ENCODE measurements around the gene TSSK2.

The TSSK2 gene

DNA sequence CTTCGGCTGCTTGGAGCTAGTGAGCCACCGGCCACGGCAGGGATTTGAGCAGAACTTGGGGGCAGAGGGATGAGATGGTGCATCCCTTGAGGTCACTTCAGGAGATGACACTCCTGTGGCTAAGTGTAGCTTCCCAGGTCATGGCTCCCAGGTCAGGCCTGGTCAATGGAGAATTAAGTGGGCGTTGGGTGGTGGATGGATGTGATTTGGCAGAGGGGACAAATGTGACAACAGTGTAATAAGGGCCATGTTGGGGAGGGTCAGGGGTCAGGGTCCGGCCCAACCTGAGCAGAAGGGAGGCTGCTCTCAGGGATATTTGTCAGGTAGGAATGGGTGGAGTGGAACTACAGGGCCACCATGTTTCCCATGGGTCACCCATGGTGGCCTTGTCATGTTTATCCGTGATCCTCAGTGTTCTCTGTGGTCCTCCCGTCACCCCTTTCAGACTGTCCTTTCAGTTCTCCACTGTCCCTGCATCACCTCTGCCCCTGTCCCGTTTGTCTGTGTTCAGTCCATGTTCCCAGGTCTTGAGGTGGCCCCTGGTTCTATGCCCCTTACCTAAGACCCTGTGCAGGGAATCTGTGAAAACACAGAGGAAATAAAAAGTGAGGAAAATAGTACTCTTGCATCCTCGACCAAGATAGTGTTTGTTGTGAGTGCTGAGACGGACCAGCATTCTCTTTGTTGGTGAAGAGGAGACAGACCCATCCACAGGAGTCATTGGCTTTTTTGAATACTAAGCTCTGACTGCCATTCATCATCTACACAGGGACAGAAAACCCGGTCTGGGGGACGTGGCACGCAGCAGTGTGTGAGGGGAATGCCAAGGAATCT lies 41.3 kb downstream of the TSSK2 start:
- DNase-seq, result no peak

DNA sequence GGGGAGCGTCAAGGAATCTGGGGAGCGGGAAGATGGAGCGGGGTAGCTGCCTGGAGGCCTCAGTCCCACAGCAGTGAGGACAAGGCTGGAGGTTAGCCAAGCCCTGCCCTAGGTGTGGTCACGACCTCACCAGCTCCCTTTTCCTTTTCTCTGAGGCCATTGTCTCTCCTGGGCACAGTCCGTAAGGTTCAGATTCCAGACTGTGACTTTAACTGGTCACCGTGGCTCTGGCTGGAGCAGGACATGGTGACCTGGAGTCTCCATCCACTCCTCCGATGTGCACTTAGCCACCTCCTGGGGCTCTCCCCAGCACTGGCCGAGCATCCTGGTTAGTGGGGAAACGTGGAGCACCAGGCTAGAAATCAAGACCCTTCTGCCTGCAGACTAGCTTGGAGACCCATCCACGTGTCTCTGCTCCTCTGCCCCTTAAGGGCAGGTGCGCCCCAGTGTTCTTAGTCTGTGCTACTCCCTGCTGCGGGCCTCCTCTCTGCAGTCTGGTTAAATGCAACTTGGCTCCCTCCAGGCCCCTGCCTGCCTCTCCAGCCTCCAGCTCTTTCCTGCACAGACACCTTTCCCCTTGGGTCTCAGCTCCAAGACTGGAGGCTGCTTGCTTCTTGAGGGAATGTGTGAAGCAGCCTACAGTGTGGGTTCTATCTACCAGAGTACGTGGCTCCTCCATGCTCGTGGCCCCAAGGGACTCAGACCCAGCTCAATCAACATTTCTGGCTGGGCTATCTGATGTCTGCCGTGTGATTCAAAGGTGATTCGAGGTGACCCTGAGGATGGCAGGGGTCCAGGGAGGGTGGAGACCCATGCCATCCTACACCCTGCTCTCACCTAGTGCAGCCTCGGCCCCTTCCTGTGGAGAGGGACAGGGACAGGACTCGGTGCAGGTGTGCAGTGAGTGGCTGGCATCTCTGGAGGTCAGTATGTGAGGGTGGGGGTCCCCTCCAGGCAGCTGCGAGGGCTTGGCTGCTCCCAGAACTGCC lies 42.2 kb downstream of the TSSK2 start:
- no peak for DNase-seq

DNA sequence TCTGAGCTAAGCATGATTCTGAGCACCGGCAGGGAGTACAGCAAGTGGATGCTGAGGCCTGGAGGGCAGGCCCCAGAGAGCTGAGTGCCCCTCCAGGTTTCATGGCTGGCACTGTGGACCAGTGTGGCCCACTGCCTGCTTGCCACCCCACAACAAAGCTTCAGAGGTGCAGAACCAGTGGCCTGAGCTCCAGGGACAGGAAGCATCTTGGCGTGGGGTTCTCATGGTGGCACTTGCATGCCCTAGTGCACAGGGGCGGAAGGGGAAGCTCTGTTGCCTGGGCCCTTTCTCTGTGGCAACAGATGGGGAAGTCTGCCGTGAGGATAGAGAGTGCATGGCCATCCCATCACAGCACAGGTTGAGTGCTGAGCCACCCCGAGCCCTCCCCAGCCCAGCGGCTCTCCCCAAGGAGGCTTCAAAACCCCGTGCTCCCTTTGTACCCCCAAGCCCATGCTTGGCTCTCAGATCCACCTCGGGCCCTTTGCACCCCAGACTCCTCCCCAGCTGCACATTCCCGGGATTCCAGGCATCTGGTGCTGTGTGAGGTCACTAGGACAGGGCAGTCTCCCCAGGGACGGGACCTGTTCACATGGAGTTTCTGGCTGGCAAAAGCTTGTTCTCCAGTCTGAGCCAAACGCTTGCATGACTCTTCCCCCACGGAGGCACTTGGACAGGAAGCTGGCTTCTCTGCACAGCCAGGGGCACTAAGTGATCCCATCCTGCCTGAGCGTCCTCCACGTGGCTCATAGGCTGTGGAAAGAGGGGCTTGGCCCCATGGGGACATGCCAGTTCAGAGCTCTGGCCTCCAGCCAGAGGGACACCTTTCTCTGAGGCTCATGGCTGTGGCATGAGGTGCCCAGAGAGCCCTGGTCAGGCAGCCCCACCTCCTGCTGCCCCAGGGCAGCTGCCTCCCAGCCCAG lies 43.3 kb downstream of the TSSK2 start:
- no peak for DNase-seq

- DNase-seq, result no peak
Measured at GRCh38 chr22:19175026-19175601, 44.0 kb downstream of the TSSK2 start.

GRCh38 chr22:19175602-19176174 lies 44.6 kb downstream of the TSSK2 start:
- DNase-seq, result no peak

DNA sequence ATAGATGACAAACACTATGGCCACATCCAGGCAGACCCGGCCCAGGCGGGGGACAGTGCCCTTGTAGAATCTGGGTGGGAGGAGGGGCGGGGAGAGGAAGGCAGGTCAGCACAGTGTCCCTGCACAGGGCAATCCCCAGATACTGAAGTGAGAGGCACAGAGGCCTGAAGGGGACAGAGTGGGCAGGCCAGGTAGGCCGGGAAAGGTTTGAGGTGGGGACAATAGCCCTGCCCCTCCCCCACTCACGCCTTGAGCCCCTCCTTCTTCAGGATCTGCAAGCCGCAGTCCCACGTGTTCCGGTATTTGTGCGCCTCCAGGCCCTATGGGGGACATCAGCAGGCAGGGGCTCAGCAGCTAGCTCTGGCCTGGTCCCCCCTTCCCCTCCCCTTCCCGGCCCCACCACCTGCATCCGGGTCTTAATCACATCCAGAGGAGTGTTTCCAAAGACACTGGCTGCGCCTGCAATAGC lies 45.1 kb downstream of the TSSK2 start:
- DNase-seq, result no peak

GRCh38 chr22:19176732-19177131 lies 45.6 kb downstream of the TSSK2 start:
- no peak for DNase-seq

DNA sequence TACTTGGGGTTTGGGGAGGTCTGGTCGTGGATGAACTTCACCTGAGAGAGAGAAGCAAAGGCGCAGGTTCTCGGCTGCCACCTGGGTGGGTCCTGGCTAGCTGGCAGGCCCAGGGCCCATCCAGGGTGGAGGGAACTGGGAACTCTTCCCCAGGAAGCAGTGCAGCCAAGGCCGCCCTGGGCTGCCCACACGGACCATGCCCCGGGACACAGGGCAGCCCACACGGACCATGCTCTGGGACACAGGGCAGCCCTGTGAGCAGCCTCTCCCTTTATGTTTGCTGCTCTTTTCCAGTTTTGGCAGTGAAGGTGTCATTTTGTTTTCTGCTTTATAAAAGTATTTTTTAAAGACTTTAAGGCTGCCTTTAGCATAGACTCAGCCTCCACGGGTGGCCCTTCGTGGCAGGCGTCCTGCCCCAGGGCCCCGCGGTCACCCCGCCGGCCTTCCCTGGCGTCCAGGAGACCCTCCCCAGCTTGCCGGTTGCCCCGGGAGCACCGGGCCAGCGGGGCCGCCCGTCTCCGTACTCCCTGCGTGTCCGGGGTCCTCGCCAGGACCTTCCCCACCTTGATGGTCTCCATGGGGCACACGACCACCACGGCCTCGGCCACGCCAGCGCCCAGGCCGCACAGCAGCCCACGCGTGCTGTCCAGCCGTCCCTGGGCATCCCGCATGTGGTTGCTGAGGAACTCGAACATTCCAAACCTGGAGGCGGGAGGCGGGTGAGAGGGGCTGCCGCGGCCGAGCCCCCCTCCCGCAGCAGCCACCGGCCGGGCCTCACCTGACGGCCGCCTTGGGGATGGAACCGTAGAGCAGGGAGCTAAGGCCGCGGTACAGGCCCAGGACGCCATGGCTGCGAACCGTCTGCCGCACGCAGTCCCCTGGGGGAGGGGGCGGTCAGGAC lies 46.3 kb downstream of the TSSK2 start:
- no peak for DNase-seq

DNA sequence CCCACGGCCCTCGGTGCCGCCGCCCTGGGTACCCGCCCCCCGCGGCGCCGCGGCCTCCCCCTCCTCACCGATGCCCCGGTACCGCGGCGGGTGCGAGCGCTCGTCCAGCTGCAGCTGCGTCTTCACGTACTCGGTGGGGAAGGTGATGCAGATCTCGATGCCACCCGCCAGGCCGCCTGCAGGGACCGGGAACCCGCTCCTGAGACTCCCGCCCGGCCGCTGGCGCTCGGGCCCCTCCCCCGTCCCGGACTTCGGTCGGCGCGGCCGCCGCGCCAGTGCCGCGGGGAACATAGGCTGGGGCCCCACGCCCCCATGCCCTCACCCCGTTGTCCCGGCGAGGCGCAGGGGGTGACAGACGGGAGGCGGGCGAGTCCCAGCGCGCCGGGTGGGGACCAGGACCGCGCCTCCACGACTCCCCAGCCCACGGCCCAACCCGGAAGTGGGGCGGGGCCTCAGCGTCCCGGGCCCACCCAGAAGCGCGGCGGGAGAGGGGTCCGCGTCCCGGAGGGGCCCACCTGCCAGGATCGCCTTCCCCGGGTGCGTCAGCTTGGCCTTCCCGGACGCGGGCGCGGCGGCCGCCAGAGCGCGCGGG lies 47.1 kb downstream of the TSSK2 start:
- DNase-seq, result peak; percentile 47

DNA sequence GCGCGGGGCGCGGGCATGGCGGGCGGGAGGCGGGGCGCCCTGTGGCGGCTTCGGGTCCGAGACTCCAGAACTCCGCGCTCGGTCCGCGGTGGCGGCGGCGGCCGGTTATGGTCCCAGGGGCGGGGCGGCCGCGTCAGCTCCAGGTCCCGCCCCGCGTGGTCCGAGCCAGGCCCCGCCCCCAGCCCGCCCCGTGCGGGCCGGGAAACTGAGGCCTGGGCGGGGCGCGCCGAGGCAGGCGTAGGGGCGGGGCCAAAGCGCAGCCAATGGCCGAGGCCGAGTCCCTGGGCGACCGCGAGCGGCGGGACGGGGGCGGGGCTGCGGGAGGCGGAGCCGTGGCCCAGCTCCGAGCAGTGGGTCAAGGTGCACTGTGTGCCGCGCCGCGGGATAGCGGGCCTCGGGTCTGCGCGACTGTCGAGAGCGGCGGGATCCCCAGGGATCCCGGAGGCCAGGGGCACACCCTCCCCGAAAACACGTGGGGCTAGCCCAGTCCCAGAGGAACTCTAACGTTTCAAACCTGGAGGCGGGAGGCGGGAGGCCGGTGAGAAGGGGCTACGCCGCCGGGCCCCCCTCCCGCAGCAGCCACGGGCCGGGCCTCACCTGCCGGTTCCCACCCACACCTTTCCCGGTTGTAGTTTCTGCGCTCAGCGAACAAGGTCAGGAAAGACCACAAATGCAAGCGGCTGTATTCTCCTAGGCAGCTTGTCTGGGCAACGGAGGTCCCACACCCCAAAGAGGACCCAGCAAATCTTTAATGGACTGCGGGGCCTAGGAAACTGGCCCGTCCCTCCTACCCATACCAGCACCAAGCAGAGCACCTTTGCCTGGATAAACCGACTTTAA lies 47.8 kb downstream of the TSSK2 start, which contains the start of gene SLC25A1:
Gene SLC25A1, minus strand, starts transcription at position 80 of the 840 bp plus-strand sequence. Its CDS starts 63 bp downstream, at position 17.
- peak; percentile 68 for DNase-seq

DNA sequence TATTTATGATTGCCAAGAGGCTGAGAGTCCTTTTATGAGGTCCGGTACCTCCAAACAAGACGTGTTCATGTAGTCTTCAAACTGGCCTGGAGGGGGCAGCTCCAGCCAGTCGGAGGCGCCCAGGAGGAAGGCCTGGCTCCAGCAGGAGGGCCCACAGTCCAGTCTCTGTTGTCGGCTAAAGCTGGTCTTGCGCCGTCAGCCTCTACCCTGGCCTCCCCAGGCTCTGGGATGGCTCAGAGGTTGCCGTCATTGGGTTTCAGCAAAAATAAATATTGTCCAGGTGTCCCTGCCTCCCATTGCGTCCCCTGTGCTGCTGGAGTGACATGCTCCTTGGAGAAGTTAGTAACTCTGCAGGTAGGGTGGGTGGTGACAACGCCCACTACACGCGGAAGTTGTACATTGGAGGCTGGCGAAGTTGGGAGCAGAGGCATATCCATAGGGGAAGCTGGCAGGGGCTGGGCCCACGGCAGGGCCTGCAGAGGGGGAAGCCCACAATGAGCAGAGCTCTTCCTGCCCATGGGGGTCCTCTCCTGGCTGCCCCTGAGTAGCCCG lies 48.5 kb downstream of the TSSK2 start:
- DNase-seq, result peak; percentile 22

DNA sequence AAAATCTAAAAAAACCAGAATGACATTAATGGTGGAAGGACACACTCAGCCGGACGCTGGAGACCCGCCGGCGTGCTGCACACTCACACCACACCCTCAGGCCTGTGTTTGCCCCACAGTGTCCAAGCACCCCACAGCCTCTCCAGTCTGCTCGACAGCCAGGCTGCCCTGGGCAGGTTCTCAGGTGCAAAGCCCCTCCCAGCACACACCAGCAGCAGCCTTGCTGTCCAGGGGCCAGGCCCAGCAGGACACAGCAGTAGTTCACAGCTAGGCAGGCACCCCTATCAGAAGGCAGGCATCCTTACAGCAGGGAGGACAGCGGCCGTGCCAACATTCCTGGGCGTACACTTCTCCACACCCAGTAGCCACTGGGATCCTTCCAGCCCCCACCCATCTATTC lies 49.1 kb downstream of the TSSK2 start:
- no peak for DNase-seq

DNA sequence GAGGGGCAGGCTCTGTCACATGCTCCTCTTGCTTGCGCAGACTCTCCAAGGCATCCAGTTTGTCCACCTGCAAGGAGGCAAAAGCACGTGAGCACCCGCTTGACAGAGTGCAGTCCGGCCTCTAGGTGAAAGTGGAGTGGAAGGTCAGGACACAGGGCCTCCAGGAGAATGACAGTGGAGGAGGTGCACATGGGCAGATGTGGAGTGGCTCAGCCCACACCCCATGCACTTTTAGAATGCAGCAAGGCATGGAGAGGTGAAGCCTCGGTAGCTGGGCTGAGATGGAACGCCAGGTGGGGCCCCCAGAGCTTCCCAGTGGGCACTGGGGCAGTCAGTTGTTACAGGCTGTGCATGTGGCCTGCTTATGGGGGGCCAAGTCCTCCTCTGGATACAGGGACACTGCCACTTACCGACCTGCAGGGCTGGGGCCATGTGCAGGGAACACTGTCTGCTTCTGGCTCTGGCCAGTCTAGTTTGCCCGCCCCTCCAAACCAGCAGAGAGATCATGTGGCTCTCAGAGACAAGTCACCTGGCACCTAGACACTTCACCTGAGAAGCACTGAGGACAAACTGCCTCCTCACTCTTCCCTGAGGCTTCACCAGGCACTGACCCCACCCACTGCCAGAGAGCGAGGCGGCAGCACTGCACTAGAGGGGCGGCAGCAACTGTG lies 49.8 kb downstream of the TSSK2 start:
- DNase-seq, result no peak

DNA sequence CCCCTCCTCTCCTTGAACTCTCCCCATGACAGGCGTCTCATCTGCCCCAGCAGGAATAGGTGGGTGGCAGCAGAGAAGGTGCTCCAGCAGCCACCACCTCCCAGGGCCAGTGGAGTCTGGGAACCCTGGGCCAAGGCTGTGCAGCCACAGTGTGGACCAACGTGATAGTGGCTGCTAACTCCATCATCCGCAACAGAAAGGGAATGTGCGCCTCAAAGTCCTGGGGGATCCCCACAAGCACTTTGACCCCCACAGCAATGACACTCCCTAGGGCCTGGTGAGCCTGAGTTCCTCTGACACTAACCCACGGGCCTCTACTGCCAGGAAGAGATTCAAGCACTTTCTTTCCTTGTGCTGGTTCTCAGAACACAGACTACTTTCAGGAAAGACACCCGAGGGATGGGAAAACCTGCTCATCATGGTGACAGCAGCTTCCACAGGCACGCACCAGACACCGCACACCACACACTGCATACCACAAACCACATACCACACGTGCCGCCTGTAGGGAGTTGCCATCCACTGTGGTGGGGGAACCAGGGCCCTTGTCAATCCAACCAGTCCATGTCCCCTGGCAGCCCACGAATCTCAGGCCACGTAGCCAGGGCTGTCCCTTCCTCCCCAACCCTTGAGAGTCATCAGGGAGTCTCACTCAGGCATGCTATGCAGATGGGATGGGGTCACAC lies 50.8 kb downstream of the TSSK2 start:
- no peak for DNase-seq
